ENCODE data around the gene TMEM150B.

Gene TMEM150B

GRCh38 chr19:55279340-55279739 lies 45.8 kb downstream of the TMEM150B start:
- in situ Hi-C loops (cut with MboI; ENCODE audit: low pct_unique_long_range_greater_than_20kb, low sequenced_read_pairs, unreplicated experiment): no loop called here
- no peak for DNase-seq (ENCODE audit: low spot score)
- no peak for TF ChIP-seq CTCF (IDR thresholded peaks at IDR 0.05; ENCODE audit: extremely low read depth, insufficient read depth, missing control alignments)

- no peak for TF ChIP-seq CTCF (IDR thresholded peaks at IDR 0.05; ENCODE audit: extremely low read depth, insufficient read depth, missing control alignments)
- in situ Hi-C loops (cut with MboI; ENCODE audit: low pct_unique_long_range_greater_than_20kb, low sequenced_read_pairs, unreplicated experiment): no loop called here
- DNase-seq (ENCODE audit: low spot score): no peak
Measured at GRCh38 chr19:55278391-55279135, 46.6 kb downstream of the TMEM150B start.

GRCh38 chr19:55277494-55277893 lies 47.6 kb downstream of the TMEM150B start:
- no peak for DNase-seq (ENCODE audit: low spot score)
- in situ Hi-C loops (cut with MboI; ENCODE audit: low pct_unique_long_range_greater_than_20kb, low sequenced_read_pairs, unreplicated experiment): no loop called here

GRCh38 chr19:55276720-55277430 lies 48.3 kb downstream of the TMEM150B start:
- DNase-seq (ENCODE audit: low spot score): no peak
- no peak for TF ChIP-seq CTCF (IDR thresholded peaks at IDR 0.05; ENCODE audit: extremely low read depth, insufficient read depth, missing control alignments)
- in situ Hi-C loops (cut with MboI; ENCODE audit: low pct_unique_long_range_greater_than_20kb, low sequenced_read_pairs, unreplicated experiment): no loop called here

More at GRCh38 chr19:55277494-55277893, 47.6 kb downstream of the TMEM150B start:
- TF ChIP-seq CTCF (IDR thresholded peaks at IDR 0.05; ENCODE audit: extremely low read depth, insufficient read depth, missing control alignments): no peak

- TF ChIP-seq CTCF (IDR thresholded peaks at IDR 0.05; ENCODE audit: extremely low read depth, insufficient read depth, missing control alignments): no peak
- in situ Hi-C loops (cut with MboI; ENCODE audit: low pct_unique_long_range_greater_than_20kb, low sequenced_read_pairs, unreplicated experiment): no loop called here
- peak; percentile 77 for DNase-seq (ENCODE audit: low spot score)
Measured at GRCh38 chr19:55275851-55276719, 49.1 kb downstream of the TMEM150B start.

GRCh38 chr19:55273978-55274707 lies 51.0 kb downstream of the TMEM150B start:
- no peak for TF ChIP-seq CTCF (IDR thresholded peaks at IDR 0.05; ENCODE audit: extremely low read depth, insufficient read depth, missing control alignments)
- no peak for DNase-seq (ENCODE audit: low spot score)
- in situ Hi-C loops (cut with MboI; ENCODE audit: low pct_unique_long_range_greater_than_20kb, low sequenced_read_pairs, unreplicated experiment): no loop called here

All from GM13977 (cell line).